NCI-H2196 treated with DMSO at 0.1 percent for 48 hours (cell line): Measurements from ENCODE around the gene SLC44A5.
"Not testable (repeated sequence)": the region's sequence is repeated elsewhere in the genome, so short reads cannot be mapped to it uniquely, and the experiment has no call there.

Experiments used
- DNase-seq: peaks from one replicate; lab custom pipeline; 2025; ENCODE audit not compliant: unreplicated experiment; lab: John Stamatoyannopoulos, UW

The SLC44A5 gene

DNA sequence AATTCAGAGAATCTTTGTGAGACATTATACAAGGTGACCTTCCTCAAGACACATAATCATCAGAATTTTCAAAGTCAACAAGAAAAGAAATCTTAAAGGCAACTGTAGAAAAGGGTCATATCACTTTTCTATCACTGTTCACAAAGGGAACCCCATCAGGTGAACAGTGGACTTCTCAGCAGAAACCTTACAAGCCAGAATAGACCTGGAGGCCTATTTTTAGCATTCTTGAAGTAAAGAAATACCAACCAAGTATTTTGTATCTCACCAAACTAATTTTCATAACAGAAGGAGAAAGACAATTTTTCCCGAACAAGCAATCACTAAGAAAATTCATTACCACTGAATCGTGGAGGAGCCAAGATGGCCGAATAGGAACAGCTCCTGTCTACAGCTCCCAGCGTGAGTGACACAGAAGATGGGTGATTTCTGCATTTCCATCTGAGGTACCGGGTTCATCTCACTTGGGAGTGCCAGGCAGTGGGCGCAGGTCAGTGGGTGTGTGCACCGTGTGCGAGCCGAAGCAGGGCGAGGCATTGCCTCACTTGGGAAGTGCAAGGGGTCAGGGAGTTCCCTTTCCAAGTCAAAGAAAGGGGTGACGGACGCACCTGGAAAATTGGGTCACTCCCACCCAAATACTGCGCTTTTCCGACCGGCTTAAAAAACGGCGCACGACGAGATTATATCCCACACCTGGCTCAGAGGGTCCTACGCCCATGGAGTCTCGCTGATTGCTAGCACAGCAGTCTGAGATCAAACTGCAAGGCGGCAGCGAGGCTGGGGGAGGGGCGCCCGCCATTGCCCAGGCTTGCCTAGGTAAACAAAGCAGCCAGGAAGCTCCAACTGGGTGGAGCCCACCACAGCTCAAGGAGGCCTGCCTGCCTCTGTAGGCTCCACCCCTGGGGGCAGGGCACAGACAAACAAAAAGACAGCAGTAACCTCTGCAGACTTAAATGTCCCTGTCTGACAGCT lies 235.2 kb downstream of the SLC44A5 start:
- DNase-seq: not testable (repeated sequence)

- DNase-seq: no peak
These were observed 237.3 kb downstream of the SLC44A5 start for GRCh38 chr1:75373542-75374159.

GRCh38 chr1:75366595-75366994 lies 244.3 kb downstream of the SLC44A5 start:
- DNase-seq: no peak

- no peak for DNase-seq
These were observed 249.7 kb downstream of the SLC44A5 start for GRCh38 chr1:75361260-75361659.

GRCh38 chr1:75354267-75354666 lies 256.6 kb downstream of the SLC44A5 start:
- not testable (repeated sequence) for DNase-seq

DNA sequence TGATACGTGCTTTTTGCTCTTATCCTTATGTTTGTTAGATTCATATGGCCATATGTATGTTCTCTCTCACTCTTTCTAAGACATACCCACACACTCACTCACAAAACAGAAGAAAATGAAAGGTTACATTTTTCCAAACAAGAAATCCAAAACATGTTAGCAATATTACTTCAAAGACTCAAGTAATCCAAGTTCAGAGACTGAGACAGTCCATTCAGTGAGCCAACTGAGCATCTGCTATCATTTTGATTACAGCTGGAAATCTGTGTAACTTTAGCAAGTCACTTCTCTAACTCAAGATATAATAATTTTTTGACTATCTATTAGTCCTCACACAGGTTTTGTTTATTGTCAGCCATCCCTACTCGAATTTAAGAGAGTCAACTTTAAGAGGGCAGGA lies 257.9 kb downstream of the SLC44A5 start:
- no peak for DNase-seq

DNA sequence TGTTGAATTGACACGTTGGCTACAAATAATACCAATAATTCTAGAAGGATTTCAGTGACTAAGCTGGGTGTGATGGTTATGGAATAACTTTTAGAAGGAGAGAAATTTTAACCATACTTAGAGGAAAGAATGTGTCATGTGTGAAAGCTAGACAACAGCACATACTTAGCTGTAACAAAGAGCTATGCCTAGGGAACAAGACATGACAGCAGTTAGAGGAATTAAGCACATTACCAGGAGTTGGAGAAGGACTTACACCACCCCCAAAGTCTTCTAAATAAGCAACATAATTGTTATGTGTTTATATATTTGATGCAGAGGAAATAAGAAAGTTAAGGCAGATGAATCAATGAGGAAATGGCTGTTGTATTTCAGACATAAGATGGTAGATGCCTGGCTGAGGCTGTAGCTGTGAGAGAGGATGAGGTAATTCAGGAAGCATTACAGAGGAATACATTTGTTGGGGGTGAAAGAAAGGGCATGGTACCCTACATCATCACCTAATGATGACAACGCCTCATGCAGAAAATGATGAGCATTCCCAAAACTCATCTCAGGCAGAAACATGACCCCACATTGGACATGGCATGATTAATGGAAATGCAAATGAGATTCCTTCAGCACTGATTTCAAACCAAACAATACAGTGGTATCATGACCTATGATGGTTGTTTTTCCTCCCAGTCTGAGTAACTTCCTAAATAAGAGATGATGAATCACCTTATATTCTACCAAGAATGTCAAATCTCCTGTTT lies 265.2 kb downstream of the SLC44A5 start:
- no peak for DNase-seq

DNA sequence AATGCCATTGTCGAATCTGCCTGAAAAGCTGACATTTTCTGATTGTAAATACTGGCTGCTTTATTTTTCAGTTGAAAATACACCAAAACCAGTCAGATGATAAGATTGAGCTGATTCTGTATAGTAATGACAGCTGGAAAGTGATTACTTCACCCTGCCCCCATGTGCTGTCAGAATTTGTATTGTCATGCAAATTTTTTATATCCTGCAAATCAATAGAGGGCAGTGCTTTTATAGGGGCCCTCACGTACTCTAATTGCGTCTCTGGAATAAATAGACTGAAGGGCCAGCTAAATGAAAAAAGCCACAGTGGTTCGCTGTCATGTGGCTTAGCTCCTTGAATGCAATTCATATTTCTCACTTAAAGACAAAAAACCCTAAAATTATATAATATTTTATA lies 268.1 kb downstream of the SLC44A5 start:
- no peak for DNase-seq

- DNase-seq: no peak
These were observed 269.4 kb downstream of the SLC44A5 start for GRCh38 chr1:75341537-75341936.

DNA sequence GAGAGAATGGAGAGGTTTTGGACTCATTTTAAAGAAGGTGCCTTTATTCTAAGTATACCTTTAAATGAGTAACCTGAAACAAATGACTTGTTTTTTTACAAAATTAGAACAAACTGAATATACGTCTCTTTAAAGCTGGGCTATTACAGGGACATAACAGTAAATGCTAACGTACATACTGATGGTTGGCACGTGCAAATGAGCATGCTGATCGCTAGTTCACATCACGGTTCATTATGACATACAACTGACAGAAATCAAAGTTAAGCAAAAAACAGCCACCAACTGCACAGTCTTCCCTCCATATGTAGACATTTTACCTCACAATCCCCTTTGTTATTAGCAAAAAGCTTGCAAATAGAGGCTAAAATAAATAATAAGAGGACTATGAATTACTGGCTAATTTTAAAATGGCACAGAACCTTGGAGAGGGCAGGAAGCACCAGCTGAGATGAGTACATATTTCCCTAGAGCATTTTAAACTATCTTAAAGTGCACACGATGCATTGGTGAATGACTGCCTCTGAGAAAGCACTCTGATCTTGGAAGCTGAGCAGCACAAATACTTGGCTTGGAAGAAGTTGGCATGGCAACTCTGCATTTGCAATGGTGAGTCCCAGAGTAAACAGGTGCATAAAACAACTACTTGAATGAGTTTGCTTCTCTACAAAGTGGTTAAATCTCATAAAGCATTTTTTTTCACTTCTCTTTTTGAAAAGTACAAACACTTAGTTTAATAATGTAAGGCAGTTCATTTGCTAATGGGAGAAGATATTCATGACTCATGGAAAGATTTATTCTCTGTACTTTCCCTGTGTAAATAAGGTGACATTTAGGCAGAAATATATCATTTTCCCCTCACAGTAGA lies 272.1 kb downstream of the SLC44A5 start:
- no peak for DNase-seq

DNA sequence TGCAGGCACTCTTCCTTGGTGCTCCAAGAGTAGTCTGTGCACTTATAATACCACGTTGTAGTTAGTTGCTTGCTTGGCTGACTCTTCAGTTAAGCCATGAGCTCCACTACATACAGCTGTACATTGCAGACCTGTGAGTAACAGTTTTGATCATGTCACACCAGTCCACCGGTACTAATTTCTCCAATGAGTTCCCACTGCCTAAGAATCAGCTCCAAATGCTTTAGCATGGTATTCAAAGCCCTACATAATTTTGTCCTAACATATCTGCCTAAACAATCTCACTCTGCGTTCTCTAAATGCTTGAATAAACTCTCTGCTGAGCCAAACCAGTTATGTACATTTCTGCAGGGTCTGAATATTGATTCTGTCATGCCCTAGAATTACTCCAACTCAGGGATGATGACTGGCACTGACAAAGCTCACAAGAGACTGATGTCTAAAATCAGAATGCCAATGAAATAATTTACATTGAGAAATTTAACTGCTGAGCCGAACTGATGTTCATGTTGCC lies 276.0 kb downstream of the SLC44A5 start:
- no peak for DNase-seq

GRCh38 chr1:75330624-75331023 lies 280.3 kb downstream of the SLC44A5 start:
- DNase-seq: no peak

GRCh38 chr1:75328691-75329090 lies 282.2 kb downstream of the SLC44A5 start:
- DNase-seq: no peak

- DNase-seq: no peak
These were observed 283.5 kb downstream of the SLC44A5 start for GRCh38 chr1:75327395-75327794.

- DNase-seq: no peak
These were observed 292.9 kb downstream of the SLC44A5 start for GRCh38 chr1:75317976-75318375.

DNA sequence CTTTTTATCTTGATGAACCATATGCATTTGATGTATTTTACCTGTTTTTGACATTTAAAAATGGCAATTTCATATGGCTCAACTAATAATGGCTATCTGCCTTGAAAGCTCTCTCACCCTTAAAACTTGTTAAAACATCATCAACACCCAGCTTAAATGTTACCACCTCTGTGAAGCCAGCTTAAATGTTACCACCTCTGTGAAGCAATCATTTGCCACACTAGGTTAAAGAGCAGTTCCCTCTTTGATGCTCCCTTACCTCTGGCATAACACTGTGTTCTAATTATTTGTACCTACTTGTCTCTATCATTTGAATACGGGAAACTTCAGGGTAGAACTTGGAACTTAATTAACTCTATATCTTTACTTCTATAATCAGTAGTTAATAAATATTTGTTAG lies 294.7 kb downstream of the SLC44A5 start:
- DNase-seq: no peak

DNA sequence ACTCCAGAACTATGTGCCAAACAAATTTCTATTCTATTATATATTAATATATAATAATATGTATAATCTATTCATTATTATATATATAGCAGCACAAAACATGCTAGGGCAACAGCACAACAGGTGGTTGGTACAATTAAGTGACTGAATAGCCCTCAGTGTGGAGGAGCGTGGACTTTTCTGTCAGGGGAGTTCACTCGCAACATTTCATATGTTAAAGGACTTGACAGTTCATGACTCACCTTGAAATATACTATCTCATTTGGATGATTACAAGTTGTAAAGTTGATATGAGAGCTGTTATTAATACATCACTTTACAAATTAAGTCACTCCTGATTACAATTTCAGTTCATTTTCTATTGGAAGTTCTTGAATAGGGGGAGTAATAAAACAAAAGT lies 298.3 kb downstream of the SLC44A5 start:
- DNase-seq: no peak

DNA sequence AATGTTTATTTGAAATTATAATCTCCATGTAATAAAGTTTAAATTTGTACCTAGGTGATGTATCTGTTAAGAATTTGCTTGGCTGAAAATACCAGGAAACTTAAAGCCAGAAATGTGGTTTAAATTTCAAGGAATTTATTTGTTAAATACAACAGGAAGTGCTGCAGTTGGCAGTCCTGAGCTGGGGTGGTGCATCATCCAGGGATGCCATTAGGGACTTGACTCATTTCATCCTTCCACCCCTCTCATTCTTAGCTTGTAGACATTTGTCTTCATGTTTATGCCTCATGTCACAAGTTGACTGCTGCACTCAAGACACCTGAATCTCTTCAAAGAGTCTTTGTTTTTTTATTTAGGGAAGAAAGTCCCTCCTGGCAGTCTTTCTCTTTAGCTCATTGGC lies 300.8 kb downstream of the SLC44A5 start:
- no peak for DNase-seq

- DNase-seq: no peak
These were observed 302.5 kb downstream of the SLC44A5 start for GRCh38 chr1:75308365-75308764.

- no peak for DNase-seq
These were observed 305.9 kb downstream of the SLC44A5 start for GRCh38 chr1:75305061-75305460.
